ENCODE results near the gene SPHK1.

GRCh38 chr17:76382351-76382802, 2.0 kb upstream of the SPHK1 start:
- TF ChIP-seq USF1 (IDR thresholded peaks at IDR 0.05) (no peak), EP300 (IDR thresholded peaks at IDR 0.05; ENCODE audit: borderline replicate concordance) (no peak), CEBPB (IDR thresholded peaks at IDR 0.05) (no peak), TCF12 (IDR thresholded peaks at IDR 0.05; ENCODE audit: low read depth) (no peak), REST (IDR thresholded peaks at IDR 0.05; ENCODE audit: low read depth) (no peak), FOXM1 (IDR thresholded peaks at IDR 0.05; ENCODE audit: borderline replicate concordance, low read depth) (no peak), CREB1 (IDR thresholded peaks at IDR 0.05; ENCODE audit: low read depth) (no peak), RAD21 (IDR thresholded peaks at IDR 0.05; ENCODE audit: low read depth) (no peak), YY1 (IDR thresholded peaks at IDR 0.05; ENCODE audit: low read depth) (no peak), EGR1 (IDR thresholded peaks at IDR 0.05) (no peak), ZBTB7A (IDR thresholded peaks at IDR 0.05; ENCODE audit: low read depth) (no peak), TAF1 (IDR thresholded peaks at IDR 0.05; ENCODE audit: low read depth) (no peak), MAX (IDR thresholded peaks at IDR 0.05) (no peak)

Data from Ishikawa (cell line).